K562 (cell line): ENCODE measurements around the gene GPN3. TPM values are rescaled to one million over a fixed set of nuclear protein-coding genes. Genes with fewer than 3 reads are reported as not detected.

Source experiments
- ATF7 ChIP-seq: fragments of 450-650 bp; IDR thresholded peaks from 2 replicates; pipeline ENCODE4 v1.7.1; 2014; ENCODE audit warnings: mild to moderate bottlenecking, moderate library complexity
- E2F8 ChIP-seq: fragments of 450-650 bp; IDR thresholded peaks from 2 replicates; pipeline ENCODE4 v1.7.1; 2018; ENCODE audit warnings: mild to moderate bottlenecking, low read depth; ENCODE audit not compliant: partially characterized antibody
- FOXJ2 ChIP-seq: fragments of 200-800 bp; sonication (Bioruptor generic); IDR thresholded peaks from 2 replicates; pipeline ENCODE4 v1.6.1; 2016; ENCODE audit warnings: missing genetic modification characterization, missing compliant biosample characterization
- HMBOX1 ChIP-seq: sonication (generic); IDR thresholded peaks from 2 replicates; pipeline ENCODE4 v1.6.1; 2016
- ID3 ChIP-seq, 2 experiments: fragments of 250-450 bp in 1 of 2; fragments of 450-650 bp in 1 of 2; sonication (Bioruptor Pico) in 1 of 2; IDR thresholded peaks; 2 replicates each; pipeline versions ENCODE4 v1.6.1 to v1.8.0; 2016 to 2021; ENCODE audit warnings: mild to moderate bottlenecking in 2 of 2, moderate library complexity in 2 of 2, missing compliant biosample characterization in 1 of 2, missing genetic modification characterization in 1 of 2
- IRF2 ChIP-seq: sonication (generic); formaldehyde crosslinking; IDR thresholded peaks from 2 replicates; pipeline ENCODE4 v1.8.1; 2022; ENCODE audit warnings: mild to moderate bottlenecking, missing genetic modification reagents
- KDM1A ChIP-seq, 2 experiments: fragments of 450-650 bp; IDR thresholded peaks; 2 replicates each; pipeline ENCODE4 v1.6.1; 2016; ENCODE audit warnings: mild to moderate bottlenecking in 2 of 2
- MEIS2 ChIP-seq: fragments of 450-650 bp; IDR thresholded peaks from 2 replicates; pipeline ENCODE4 v1.6.1; 2014; ENCODE audit warnings: mild to moderate bottlenecking; ENCODE audit not compliant: partially characterized antibody
- MTA2 ChIP-seq: fragments of 450-650 bp; IDR thresholded peaks from 2 replicates; pipeline ENCODE4 v1.6.1; 2016; ENCODE audit warnings: low read depth
- NCOR1 ChIP-seq: fragments of 450-650 bp; IDR thresholded peaks from 2 replicates; pipeline ENCODE4 v1.6.1; 2016; ENCODE audit warnings: mild to moderate bottlenecking, moderate library complexity
- NFATC3 ChIP-seq: fragments of 450-650 bp; IDR thresholded peaks from 2 replicates; pipeline ENCODE4 v1.6.1; 2017; ENCODE audit warnings: mild to moderate bottlenecking
- NFIC ChIP-seq: fragments of 450-650 bp; IDR thresholded peaks from 2 replicates; pipeline ENCODE4 v1.6.1; 2017; ENCODE audit warnings: mild to moderate bottlenecking, inconsistent platforms
- POLR2AphosphoS5 ChIP-seq: IDR thresholded peaks from 2 replicates; pipeline ENCODE4 v1.6.1; 2011; ENCODE audit warnings: mild to moderate bottlenecking, low read depth, low read length, moderate library complexity; ENCODE audit not compliant: control insufficient read depth, insufficient read depth
- RHOXF2B ChIP-seq: fragments of 250-450 bp; sonication (Bioruptor Pico); conservative IDR thresholded peaks from 2 replicates; pipeline ENCODE4 v1.5.1; 2021
- SMARCC2 ChIP-seq: fragments of 450-650 bp; IDR thresholded peaks from 2 replicates; pipeline ENCODE4 v1.6.1; 2017; ENCODE audit warnings: antibody characterized with exemption, moderate library complexity, mild to moderate bottlenecking, low read depth
- TEAD4 ChIP-seq, 2 experiments: sonication (generic) in 1 of 2; formaldehyde crosslinking in 1 of 2; IDR thresholded peaks; 2 replicates each; pipeline versions ENCODE4 v1.6.1 to v1.8.0; 2012 to 2022; ENCODE audit warnings: borderline replicate concordance in 1 of 2, inconsistent platforms in 1 of 2, low read length in 1 of 2, mild to moderate bottlenecking in 1 of 2, missing genetic modification reagents in 1 of 2
- TRIM24 ChIP-seq, 2 experiments: fragments of 450-650 bp; IDR thresholded peaks; 2 replicates each; pipeline ENCODE4 v1.6.1; 2016
- ZEB2 ChIP-seq: fragments of 450-650 bp; IDR thresholded peaks from 2 replicates; pipeline ENCODE4 v1.6.1; 2016
- ZFP1 ChIP-seq: fragments of 450-650 bp; formaldehyde crosslinking; IDR thresholded peaks from 2 replicates; pipeline ENCODE4 v1.4.0; 2020; ENCODE audit warnings: mild to moderate bottlenecking, mixed read lengths
- ZMIZ1 ChIP-seq, 2 experiments: fragments of 150-350 bp in 1 of 2; IDR thresholded peaks; 2 replicates each; pipeline ENCODE4 v1.6.1; 2012 to 2016; ENCODE audit warnings: low read depth in 2 of 2, low read length in 2 of 2, mild to moderate bottlenecking in 1 of 2, moderate library complexity in 1 of 2
- ZNF184 ChIP-seq: sonication (generic); formaldehyde crosslinking; IDR thresholded peaks from 2 replicates; pipeline ENCODE4 v1.5.0; 2020; ENCODE audit warnings: missing genetic modification reagents
- ZNF384 ChIP-seq: IDR thresholded peaks from 2 replicates; pipeline ENCODE4 v1.6.1; 2012; ENCODE audit warnings: low read depth, low read length, improper control_type of control experiment
- ZSCAN29 ChIP-seq: fragments of 450-650 bp; IDR thresholded peaks from 2 replicates; pipeline ENCODE4 v1.6.1; 2017
- polyA plus RNA-seq, 8 experiments: library from polyadenylated mRNA; depleted of rRNA in 4 of 8; stranded (reverse) in 5 of 8; unstranded in 3 of 8; fragments of >200 nt; fragmentation: Nextera tagmentation in 2 of 8; fragmentation: Illumina TruSeq in 1 of 8; extraction: Ambion mirVana in 2 of 8; extraction: Trizol in 1 of 8; gene quantifications; 2 replicates each; pipeline versions ENCODE4 v1.2.1 to v1.2.3, GENCODE V29; 2011 to 2014; ENCODE audit warnings: inconsistent platforms in 1 of 8, missing spikeins in 1 of 8
- total RNA-seq, 7 experiments: library from RNA; depleted of rRNA in 6 of 7; stranded (reverse); fragments of >200 nt in 6 of 7; fragmentation: Illumina TruSeq in 2 of 7; extraction: Trizol in 2 of 7; gene quantifications; 2 replicates each; pipeline versions ENCODE4 v1.2.1 to v1.2.3, GENCODE V29; 2011 to 2021; ENCODE audit warnings: low replicate concordance in 1 of 7

GPN3 gene
- total and polyA plus RNA-seq, 9 of the 15 experiments (the other 6 are each of a cell fraction or from before 2014, with no cell fraction given), result 35.8 to 123 (median 64.2) TPM

- no peak for TF ChIP-seq ZNF184 (CRISPR knock-in tag)
- TF ChIP-seq ZEB2, result peak; percentile 83
- TF ChIP-seq ID3 (CRISPR knock-in tag; IDR thresholded peaks at IDR 0.05), result no peak
- TF ChIP-seq ID3 (tag; IDR thresholded peaks at IDR 0.05), result no peak
- peak; percentile 97 for TF ChIP-seq KDM1A (IDR thresholded peaks at IDR 0.05)
- TF ChIP-seq ATF7, result peak; percentile 59; the same call in 1 of the 2 replicates
- TF ChIP-seq HMBOX1, result peak; percentile 84
- TF ChIP-seq POLR2AphosphoS5, result 0 out of 2 replicates have a peak, but pooled peaks have one; percentile 30
- TF ChIP-seq FOXJ2 (tag), result no peak
- TF ChIP-seq E2F8, result no peak
- TF ChIP-seq IRF2 (CRISPR knock-in tag), result no peak
- 0 out of 4 replicates have a peak, but pooled peaks of 1 of the 2 experiments have one; percentile 47 for TF ChIP-seq ZMIZ1 (IDR thresholded peaks at IDR 0.05; ENCODE audit: low read depth in 2 of 2, low read length in 2 of 2)
- TF ChIP-seq TRIM24 (IDR thresholded peaks at IDR 0.05), result peak; percentile 61 to 64
- peak; percentile 74 for TF ChIP-seq MEIS2
- 0 out of 2 replicates have a peak, but pooled peaks have one; percentile 16 for TF ChIP-seq ZNF384
- peak; percentile 97 for TF ChIP-seq NFATC3
- peak; percentile 57 for TF ChIP-seq NFIC
- TF ChIP-seq ZSCAN29, result no peak
- peak; percentile 80 for TF ChIP-seq MTA2
- TF ChIP-seq NCOR1, result peak; percentile 76
- TF ChIP-seq ZFP1 (CRISPR knock-in tag), result no peak
- TF ChIP-seq SMARCC2, result peak; percentile 51; the same call in 1 of the 2 replicates
- TF ChIP-seq TEAD4 (IDR thresholded peaks at IDR 0.05; ENCODE audit: low read length), result peak; percentile 80
- TF ChIP-seq TEAD4 (CRISPR knock-in tag; IDR thresholded peaks at IDR 0.05; ENCODE audit: borderline replicate concordance), result no peak
- no peak for TF ChIP-seq RHOXF2B (CRISPR knock-in tag)
These were observed 46.8 kb downstream of the GPN3 start (continued) for GRCh38 chr12:110421159-110421661.
